Activated CD4-positive, CD25-positive, alpha-beta regulatory T cell treated with anti-CD3 and anti-CD28 coated beads, Interleukin-2, amount 50 U/mL, for 24 hours (primary cell): Measurements from ENCODE around the gene TIGD6.
A peak's percentile ranks its signal among the peaks of the same experiment; 100 is the strongest.
"Not testable (repeated sequence)": the region's sequence is repeated elsewhere in the genome, so short reads cannot be mapped to it uniquely, and the experiment has no call there.

Experiments
- ATAC-seq, 2 donors: fragments of 150-1000 bp; cut with Tn5 transposase; one replicate each; pipeline ENCODE4 v1.10.0; 2021; ENCODE audit warnings: mild to moderate bottlenecking in 1 of 2, moderate library complexity in 1 of 2

The TIGD6 gene

DNA sequence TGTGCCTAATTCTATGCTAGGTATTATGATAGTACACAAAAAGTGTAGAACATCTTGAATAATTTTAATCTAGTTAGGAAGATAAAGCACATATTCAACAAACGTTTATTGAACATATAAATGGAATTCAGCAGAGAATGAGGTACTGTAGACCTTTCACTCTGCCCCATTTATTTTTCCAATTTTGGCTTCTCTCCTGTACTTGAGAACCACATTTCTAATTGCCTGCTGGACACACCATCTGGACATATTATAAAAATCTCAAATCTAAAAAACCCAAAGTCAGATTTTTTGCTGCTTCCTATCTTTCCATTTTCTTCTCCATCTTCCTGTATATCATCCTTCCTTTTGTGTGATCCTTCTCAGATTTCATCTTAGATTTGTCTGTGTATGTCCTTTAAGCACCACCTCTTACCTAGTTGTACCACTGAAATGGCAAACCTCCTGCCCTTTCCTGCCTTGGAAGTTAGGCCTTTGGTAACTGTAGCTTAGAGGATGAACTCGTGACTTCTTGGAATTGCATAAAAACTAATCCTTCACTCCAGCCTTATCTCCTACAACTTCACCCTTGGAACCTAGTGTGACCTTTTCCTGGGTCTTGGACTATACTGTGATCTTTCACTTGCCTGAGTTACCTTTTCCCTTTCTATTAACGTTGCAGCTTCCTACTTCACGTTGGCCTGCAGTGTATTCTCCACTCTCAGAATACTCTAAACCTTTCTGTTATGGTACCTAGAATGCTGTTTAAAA, 31.1 kb downstream of the TIGD6 start:
- ATAC-seq = no peak

DNA sequence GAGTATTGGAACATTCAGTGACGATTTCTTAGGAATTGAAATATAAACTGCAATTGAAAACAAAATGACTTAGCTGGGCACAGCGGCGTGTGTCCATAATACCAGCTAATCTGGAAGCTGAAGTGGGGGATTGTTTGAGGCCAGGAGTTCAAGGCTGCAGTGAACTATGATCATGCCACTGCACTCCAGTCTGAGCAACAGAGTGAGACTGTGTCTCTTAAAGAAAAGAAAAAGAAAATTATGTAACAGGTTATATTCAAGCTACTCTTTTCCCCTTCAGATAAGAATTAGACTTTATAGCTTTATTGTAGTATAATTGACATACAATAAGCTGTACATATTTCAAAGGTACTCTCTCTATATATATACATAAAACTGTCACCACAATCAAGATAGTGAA, 33.5 kb downstream of the TIGD6 start:
- no peak for ATAC-seq

DNA sequence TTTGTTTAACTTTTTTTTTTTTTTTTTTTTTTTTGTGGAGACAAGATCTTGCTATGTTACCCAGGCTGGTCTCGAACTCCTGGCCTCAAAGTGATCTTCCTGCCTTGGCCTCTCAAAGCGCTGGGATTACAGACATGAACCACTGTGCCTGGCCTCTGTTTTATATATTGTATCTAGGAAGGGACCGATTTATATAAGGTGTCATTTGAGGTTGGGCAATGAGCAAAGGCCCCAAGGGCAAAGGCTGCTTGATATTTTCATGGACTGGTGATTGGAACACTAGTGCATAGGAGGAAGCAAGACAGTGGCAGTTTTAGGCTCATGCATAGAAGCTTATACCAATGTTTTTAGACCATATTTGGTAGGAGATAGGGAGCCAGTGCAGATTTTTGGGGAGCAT, 36.7 kb downstream of the TIGD6 start:
- ATAC-seq = no peak

DNA sequence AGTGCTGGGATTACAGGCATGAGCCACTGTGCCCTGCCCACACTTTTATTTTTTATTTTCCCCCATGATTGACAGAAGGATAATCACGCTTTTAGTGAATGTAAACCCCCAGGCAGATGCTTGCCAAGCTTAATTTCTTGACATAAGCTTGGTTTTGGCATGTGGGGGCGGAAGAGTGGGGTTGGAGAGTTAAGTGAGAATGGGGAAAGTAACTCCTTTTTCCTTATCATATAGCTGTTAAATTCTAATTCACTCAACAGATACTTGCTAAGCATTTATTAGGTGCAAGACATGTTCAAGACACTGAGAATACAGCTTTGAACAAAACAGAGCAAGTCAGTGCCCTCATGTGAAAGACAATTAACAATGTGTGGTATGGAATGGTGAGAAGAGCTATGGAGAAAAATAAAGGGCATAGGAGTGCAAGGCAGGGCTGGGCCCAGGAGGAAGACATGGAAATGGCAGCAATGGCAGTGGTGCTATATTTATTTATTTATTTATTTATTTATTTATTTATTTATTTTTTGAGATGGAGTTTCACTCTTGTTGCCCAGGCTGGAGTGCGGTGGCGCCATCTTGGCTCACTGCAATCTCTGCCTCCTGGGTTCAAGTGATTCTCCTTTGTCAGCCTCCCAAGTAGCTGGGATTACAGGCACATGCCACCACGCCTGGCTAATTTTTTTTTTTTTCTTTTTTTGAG, 37.7 kb downstream of the TIGD6 start:
- ATAC-seq = no peak

DNA sequence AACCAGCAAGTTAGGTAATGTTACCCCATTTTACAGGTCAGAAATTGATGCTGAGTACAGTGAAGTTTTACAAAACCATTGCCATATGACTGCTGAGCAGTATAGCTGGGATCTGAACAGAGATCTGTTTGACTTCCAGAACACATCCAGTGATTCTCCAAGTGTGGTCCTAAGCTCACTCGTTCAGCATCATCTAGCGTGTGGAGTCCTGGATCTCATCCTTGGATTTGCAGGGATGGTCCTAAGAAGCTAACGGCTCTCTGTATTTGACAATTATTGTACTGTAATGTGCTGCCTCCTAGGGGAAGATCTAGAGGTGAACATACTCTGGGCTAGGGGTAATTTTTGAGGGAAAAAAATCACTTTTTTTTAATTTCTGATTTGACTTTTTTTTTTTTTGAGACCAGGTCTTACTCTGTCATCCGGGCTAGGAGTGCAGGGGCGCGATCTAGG, 38.5 kb downstream of the TIGD6 start:
- ATAC-seq = no peak

DNA sequence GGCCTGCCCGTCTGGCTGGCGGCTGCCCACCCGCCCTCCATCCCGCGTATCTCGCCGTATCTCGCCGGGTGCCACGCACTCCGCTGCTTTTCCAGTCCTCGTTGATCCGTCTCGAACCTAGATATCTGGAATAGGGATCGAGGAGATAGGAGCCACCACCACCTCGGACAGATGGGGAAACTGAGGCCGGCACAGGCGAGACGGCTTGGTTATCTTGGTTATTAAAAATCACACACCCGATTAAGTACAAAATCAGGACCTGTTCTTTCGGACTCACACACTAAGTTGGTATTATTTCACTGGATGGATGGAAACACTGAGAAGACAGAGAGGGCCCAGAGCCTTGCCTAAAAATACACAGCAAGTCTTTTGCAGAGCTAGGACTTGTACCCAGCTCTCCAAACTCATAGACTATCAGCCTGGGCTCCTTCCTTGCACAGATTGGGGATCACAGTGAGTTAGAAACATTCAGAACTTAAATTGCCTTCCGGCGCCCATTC, 39.2 kb downstream of the TIGD6 start:
- ATAC-seq = no peak

DNA sequence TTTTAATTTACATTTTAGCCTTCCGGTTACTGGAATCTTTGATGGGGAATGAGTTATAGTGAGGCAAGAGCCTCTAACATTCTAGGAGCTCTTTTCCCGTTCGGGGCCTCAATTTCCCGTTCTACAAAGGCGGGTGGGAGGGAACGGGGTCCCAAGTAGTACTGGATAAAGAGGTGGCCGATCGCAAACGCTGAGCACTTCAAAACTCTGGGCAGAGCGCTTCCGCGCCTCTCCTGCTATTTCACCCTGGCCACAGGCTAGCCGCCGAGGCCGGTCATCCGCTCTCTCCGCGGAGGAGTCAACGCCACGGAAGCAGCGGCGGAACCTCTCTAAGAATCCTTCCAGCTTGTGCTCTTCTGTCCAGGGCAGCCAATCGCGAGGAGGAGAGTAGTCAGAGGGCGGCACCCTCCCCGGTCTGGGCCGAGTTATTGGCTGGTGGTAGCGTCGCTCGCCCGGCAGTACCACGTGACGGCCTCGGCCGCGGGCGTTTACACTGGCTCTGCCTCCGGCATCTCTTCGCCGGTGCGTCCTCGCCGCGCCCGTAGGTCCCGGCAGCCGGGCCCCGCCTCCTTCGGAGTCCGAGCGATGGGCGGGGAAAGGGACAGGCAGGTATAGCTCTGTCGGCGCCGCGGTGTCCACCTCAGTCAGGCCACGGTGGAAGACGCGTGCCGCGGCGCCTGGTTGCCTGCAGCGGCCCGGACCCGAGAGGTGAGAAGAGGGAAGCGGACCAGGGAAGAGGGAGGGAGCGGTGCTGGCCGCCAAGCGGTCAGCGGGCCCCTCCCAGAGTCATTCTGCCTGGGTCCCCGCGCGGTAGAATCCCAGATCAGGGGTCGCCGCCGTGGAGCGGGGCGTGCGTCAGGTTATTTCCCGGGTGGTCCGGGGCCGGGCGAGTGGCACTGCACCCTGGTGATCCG, 39.9 kb downstream of the TIGD6 start, which contains the start of gene SLC26A2:
Gene SLC26A2, plus strand, starts transcription at position 487 of the 914 bp plus-strand sequence. CDS start 16,895 bp downstream, outside the sequence.
- peak; percentile 99 for ATAC-seq

DNA sequence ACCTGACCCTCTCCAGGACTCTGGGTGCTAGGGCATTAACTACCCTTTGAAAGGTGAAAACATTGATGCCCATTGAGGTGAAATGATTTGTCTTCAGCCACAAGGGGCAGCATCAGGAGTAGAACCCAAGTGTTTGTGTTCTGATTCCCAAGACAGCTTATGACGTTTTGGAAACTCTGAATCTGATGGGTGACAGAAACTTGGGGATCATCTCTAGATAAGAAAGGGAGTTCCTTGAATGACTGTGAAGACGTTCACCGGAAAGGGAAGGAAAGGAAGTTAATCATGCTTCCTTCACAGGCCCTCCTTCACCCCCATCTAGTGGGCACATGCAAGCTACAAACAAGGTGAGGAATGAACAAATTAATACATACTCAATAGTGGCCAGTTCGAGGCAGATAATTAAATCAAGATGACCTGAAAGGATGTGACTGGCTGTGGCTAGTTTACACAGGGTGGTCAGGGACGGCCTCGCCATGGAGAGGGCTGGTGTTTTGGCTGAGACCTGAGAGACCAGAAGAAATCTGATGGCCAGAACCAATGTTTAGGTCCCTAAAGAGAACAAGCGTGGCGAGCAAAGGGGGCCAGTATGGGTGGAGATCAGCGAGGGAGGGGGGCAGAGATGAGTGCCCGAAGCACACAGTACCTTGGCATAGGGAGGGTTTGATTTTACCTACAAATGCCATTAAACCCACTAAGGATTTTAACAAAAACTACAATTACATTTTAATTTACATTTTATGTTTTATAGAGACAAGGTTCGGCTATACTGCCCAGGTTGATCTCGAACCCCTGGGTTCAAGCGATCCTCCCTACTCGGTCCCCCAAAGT, 40.8 kb downstream of the TIGD6 start:
- peak; percentile 34 to 44 for ATAC-seq

DNA sequence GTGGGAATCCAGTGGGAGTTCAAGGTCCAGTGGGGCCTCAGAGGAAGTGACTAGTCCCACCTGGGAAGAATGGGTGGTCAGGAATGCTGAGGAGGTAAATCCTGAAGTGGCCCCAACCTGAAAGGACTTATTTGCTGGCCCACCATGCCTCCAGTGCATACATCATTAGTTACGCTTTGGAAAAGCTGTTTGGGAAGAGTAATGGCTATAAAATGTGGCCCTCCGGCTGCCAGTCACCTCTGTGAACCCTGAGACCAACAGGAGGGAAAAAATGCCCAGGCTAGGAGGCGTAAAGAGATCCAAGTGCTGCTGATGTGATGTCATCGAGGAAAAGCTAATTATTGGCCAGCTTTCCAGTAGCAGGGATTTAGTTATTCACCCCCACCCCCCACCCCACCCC, 42.6 kb downstream of the TIGD6 start:
- no peak for ATAC-seq

DNA sequence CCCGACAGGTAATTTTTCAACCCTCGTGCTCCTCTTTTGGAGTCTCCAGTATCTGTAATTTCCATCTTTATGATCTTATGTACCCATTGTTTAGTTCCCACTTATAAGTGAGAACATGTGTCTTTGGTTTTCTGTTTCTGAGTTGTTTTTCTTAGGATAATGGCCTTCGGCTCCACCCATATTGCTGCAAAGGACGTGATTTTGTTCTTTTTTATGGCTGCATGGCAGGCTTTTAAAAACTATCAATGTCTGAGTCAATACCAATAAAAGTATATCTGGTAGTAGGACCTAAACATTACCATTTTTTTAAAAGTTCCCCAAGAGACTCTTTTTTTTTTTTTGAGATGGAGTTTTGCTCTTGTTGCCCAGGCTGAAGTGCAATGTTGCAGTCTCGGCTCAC, 43.8 kb downstream of the TIGD6 start:
- ATAC-seq = no peak

DNA sequence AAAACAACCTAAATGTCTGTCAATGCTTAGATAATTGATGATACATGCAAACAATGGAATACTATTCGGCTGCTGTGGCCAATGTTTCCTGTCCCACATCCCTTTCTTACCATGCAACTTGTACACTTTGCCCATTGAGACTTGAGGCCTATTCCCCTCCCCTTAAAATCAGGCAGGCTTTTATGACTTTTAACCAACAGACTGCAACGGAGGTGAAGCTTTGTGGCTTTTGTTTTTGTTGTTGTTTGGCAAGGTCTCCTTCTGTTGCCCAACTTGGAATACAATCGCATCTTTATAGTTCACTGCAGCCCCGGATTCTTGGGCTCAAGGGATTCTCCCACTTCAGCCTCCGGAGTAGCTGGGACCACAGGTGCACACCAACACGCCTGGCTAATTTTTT, 45.7 kb downstream of the TIGD6 start:
- no peak for ATAC-seq

DNA sequence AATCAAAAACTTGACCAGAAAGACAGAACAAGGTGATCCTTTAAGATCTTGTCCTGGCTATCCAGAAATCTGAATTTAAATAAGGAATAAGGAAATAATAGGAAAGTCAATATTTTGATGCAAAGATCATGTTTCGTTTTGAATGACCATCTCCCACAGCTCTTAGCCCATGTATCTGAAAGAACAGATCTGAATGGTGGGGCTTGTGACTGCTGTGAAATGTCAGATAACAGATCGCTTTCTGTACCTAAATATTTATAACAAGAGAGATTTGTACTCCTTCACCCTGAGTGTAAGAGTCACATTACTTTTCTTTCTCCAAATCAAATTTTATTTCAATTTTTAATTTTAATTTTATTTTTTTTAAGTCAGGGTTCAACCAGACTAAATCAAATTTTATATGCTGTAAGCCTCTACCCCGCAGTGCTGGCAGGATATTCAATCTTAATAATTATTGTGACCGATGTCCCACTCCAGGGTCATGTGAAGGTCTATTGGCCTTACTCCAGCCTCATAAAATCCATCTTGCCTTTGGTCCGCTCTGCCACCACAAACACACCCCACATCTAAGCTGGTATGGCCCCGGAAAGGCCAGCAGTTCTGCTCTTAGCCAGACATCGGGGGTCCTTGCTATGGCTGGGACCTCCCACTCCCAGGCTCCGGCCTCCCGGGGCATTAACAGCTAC, 46.9 kb downstream of the TIGD6 start:
- no peak for ATAC-seq

DNA sequence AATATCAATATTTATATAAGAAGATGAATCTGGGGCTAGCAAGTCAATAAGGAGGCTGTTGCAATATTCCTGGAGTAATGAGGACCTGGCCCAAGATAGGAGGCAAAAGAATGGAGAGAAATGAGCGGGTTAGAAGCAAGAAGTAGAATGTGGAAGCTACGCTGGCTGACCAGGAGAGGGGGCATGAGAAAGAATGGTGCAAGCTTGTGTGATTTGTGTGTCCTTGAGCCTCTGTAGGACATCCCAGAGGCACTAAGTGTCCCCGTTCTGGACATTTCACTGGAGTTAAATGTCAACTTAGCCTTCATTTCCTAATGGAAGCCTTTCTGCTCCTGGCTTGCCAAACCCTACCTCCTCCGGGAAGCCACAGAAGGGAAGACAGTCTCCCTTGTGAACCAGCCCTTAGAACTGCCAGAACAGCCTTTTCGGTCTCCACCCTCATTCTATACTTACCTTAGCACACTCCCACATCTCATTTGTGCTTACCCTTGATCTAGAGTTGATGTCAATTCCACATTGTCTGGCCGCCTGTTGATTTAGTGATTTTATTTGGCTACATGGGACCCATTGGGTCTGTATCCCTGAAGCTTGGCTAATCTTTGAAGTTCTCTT, 49.2 kb downstream of the TIGD6 start:
- no peak for ATAC-seq

DNA sequence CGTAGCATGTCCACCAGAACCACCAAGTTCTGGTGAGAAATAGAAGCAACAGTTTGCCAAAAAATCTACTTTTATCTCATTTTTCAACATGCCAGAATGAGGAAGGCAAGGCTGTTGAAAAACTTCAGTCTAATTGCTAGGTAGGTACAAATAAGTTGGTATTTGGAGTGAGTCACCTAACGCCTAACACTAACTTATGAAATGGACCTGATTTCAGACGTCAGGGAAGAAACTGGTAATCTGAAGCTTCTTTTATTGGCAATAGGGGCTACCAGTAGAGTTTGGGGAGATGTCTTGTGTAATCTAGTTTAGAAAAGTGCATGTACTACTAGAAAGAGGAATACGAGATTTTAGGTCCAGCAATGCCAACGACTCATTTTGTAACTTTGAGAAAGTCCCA, 51.5 kb downstream of the TIGD6 start:
- no peak for ATAC-seq

DNA sequence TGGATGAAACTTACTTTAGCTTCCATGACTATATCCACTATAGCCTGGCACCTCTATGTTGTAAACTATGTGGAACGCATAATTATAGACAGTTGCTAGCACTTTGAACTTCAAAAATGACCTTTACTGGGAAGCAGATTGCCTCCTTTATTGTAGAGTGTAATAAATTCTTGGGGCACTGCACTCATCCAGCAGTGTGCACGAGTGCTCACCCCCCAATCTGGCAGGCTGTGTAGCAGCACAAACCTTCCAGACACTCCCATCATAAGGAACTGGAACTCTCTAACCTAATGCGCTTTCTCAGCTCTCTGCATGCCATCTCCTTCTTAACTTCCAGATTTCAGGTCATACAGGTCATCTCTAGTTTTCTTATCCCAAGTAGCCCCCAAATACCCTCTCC, 54.3 kb downstream of the TIGD6 start:
- ATAC-seq = no peak

DNA sequence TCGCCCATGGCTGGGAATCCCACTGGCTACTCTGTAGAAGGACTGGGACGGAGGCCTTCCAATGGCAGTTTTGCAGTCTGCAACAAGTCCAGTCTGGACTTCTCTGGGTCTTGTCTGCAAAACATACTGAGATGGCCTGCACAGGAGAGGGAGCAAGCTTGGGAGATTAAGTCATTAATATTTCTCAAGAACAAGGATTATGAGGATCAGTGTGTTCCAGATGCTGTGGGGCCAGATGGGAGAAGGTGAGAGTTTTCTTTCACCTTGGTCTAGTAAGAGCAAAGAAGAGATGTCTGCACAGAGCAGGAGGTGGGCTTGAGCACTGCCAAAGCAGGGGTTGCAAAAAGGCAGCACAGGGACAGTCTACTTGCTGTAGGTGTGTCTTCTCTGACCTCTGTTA, 55.8 kb downstream of the TIGD6 start, which contains the start of gene PDE6A:
Gene PDE6A, minus strand, starts transcription at position 128 of the 400 bp plus-strand sequence. Its CDS starts 120 bp downstream, at position 8.
- no peak for ATAC-seq

DNA sequence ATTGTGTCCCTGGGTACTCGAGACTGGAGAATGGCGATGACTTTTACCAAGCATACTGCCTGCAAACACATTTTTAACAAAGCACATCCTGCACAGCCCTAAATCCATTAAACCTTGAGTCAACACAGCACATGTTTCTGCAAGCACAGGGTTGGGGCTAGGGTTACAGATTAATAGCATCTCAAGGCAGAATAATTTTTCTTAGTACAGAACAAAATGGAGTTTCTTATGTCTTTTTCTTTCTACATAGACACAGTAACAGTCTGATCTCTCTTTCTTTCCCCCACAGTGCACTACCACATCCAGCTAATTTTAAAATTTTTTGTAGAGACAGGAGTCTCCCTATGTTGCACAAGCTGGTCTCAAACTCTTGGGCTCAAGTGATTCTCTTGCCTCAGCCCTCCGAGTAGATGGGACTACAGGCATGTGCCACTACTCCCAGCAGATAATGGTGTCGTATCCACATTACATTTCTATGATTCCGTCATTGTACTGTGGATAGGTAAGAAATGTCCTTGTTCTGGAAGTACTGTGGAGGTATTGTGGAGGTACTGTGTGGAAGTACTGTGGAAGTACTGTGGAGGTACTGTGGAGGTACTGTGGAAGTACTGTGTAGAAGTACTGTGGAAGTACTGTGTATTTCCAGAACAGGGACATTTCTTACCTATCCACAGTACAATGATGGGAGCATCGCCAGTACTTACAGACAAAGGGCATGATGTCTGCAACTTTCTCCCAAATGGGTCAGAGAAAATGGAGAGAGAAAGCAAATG, 57.1 kb downstream of the TIGD6 start:
- not testable (repeated sequence) for ATAC-seq
